ENCODE data around the gene DCAF8.

GRCh38 chr1:160236806-160237205, 25.5 kb downstream of the DCAF8 start:
- TF ChIP-seq CTCF (conservative IDR thresholded peaks at IDR 0.05; ENCODE audit: low read depth, low read length) (no peak), ELK1 (IDR thresholded peaks at IDR 0.05; ENCODE audit: borderline replicate concordance, low read depth, low read length) (no peak)

Measured in IMR-90 (cell line).